ENCODE measurements around the gene PRR33.

PRR33 gene

GRCh38 chr11:1926156-1927025 is 34.7 kb upstream of the PRR33 start:
- DNase-seq (ENCODE audit: low read depth): no peak
- no peak for TF ChIP-seq CTCF (conservative IDR thresholded peaks at IDR 0.05; ENCODE audit: low read length)
- no peak overlapping the region for H3K4me3 ChIP-seq (ENCODE audit: low read length)

- no peak overlapping the region for H3K4me3 ChIP-seq (ENCODE audit: low read length)
- TF ChIP-seq CTCF (conservative IDR thresholded peaks at IDR 0.05; ENCODE audit: low read length): no peak
- no peak for DNase-seq (ENCODE audit: low read depth)
Measured at GRCh38 chr11:1925373-1926155, 33.9 kb upstream of the PRR33 start.

- H3K4me3 ChIP-seq (ENCODE audit: low read length): no peak overlapping the region
- DNase-seq (ENCODE audit: low read depth): no peak
- TF ChIP-seq CTCF (conservative IDR thresholded peaks at IDR 0.05; ENCODE audit: low read length): no peak
Measured at GRCh38 chr11:1924646-1925372, 33.1 kb upstream of the PRR33 start.

- H3K4me3 ChIP-seq (ENCODE audit: low read length): no peak overlapping the region
- no peak for TF ChIP-seq CTCF (conservative IDR thresholded peaks at IDR 0.05; ENCODE audit: low read length)
- DNase-seq (ENCODE audit: low read depth): no peak
Measured at GRCh38 chr11:1924181-1924580, 32.5 kb upstream of the PRR33 start.

- TF ChIP-seq CTCF (conservative IDR thresholded peaks at IDR 0.05; ENCODE audit: low read length): no peak
- DNase-seq (ENCODE audit: low read depth): no peak
- H3K4me3 ChIP-seq (ENCODE audit: low read length): no peak overlapping the region
Measured at GRCh38 chr11:1923201-1923956, 31.7 kb upstream of the PRR33 start.

GRCh38 chr11:1922481-1923081 is 30.9 kb upstream of the PRR33 start:
- DNase-seq (ENCODE audit: low read depth): no peak
- TF ChIP-seq CTCF (conservative IDR thresholded peaks at IDR 0.05; ENCODE audit: low read length): no peak
- H3K4me3 ChIP-seq (ENCODE audit: low read length): no peak overlapping the region
